NT2/D1 (cell line): ENCODE data around the gene FBXO27.

Experiments used
- SUZ12 ChIP-seq: IDR thresholded peaks from 2 replicates; pipeline ENCODE4 v1.6.1; 2011; ENCODE audit not compliant: insufficient read length, insufficient read depth; ENCODE audit errors: extremely low read depth
- YY1 ChIP-seq: IDR thresholded peaks from 2 replicates; pipeline ENCODE4 v1.6.1; 2011; ENCODE audit not compliant: insufficient read length, insufficient read depth

DNA sequence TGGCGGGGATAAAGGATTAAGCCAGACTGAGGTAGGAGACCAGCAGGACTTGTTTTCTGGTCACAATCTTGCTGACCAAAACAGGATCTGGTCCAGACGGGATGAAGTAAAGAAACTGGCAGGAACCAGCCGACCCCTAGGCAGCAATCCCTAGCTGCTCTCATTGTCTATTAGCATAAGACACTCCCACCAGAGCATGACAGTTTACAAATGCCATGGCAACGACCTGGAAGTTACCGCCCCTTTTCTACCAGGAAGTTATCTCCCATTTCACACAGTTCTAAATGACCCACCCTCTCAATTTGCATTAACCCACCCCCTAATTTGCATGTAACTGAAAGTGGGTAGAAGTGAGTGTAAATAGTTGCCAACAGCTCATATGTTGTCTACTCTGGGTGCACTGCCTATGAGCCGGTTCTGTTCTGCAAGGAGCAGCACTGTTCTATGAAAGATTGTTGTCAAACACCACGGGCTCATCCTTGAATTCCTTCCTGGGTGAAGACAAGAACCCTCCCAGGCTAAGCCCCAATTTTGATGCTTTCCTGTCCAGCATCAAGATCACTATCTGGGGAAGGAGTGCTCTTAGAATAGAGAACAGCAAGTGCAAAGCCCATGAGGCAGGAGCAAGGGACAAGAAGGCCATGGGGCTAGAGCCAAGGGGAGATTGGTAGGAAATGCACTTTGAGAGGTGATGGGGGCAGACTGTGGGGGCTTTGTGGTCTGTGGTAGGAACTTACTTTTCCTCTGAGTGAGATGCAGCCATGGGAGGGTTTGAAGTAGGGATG is 13.9 kb upstream of the FBXO27 start:
- TF ChIP-seq SUZ12, result no peak
- TF ChIP-seq YY1, result no peak
